Upper lobe of right lung (tissue), 1 donor: ENCODE data around the gene AANAT. TPM values are rescaled to one million over a fixed set of nuclear protein-coding genes. Genes with fewer than 3 reads are reported as not detected.

Experiments
- ATAC-seq: fragments of 200-7000 bp; cut with Tn5 transposase; one replicate; pipeline ENCODE4 v1.9.1; 2020; ENCODE audit warnings: mild to moderate bottlenecking, moderate library complexity
- DNase-seq: peaks from one replicate; pipeline ENCODE4 v3.0.0-alpha.2; 2020
- H3K27ac ChIP-seq: fragments of 200-600 bp; one replicate; pipeline ENCODE4 v1.8.0; 2022
- H3K27me3 ChIP-seq: fragments of 200-600 bp; one replicate; pipeline ENCODE4 v1.8.0; 2022; ENCODE audit warnings: mild to moderate bottlenecking
- H3K36me3 ChIP-seq: fragments of 200-600 bp; one replicate; pipeline ENCODE4 v1.8.0; 2022
- H3K4me1 ChIP-seq: fragments of 200-600 bp; one replicate; pipeline ENCODE4 v1.8.0; 2022
- H3K4me3 ChIP-seq: fragments of 200-600 bp; one replicate; pipeline ENCODE4 v1.8.0; 2022; ENCODE audit warnings: mild to moderate bottlenecking
- H3K9me3 ChIP-seq: fragments of 200-600 bp; one replicate; pipeline ENCODE4 v1.8.0; 2022
- intact Hi-C: fragments of 100-400 bp; cut with DNase I; formaldehyde crosslinking; loops from one replicate; pipeline ENCODE4 v1.11.0; 2022
- total RNA-seq: library from RNA; stranded (reverse); fragmentation: NEBNext Ultra II Directional; extraction: Animal tissue kit (Norgen Biotek cat#: 25700); gene quantifications from one replicate; pipeline ENCODE4 v1.2.1, GENCODE V29; 2021
- TF ChIP-seq, protein P1 (sequence below): fragments of 200-600 bp; IDR thresholded peaks from one replicate; pipeline ENCODE4 v1.8.0; 2022; ENCODE audit warnings: antibody characterized with exemption
- donor health status: DM: no; HTN: yes; CAD: no; lungs with severe emphysema.

Gene AANAT
- total RNA-seq, 1 donor from 2014 or later, result not detected

DNA sequence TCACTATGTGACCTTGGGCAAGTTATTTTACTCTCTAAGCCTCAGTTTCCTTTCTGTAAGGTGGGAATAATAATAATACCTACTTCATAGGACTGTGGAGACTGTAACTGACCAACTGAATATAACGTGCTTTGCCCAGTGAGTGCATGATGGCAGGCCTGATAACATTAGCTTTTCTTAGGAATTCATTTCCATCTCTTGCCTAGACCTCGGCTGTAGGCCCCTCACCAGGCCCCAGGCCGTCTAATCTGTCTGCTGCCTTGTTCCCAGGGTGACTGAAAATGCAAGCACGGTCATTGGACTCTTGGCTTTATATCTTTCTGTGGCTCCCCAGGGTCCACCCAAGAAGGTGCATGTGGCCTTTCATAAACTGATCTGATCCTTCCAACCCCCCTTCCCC is 7.7 kb upstream of the AANAT start:
- Histone ChIP-seq H3K9me3 (no peaks in the 10 kb centered on the region), H3K27me3 (no peaks in the 10 kb centered on the region), H3K4me1 (no peaks in the 10 kb centered on the region), H3K27ac (no peak overlapping the region), H3K4me3 (no peak overlapping the region), H3K36me3 (no peaks in the 10 kb centered on the region)
- DNase-seq (no peak), ATAC-seq (no peak)
- TF ChIP-seq, protein P1, sequence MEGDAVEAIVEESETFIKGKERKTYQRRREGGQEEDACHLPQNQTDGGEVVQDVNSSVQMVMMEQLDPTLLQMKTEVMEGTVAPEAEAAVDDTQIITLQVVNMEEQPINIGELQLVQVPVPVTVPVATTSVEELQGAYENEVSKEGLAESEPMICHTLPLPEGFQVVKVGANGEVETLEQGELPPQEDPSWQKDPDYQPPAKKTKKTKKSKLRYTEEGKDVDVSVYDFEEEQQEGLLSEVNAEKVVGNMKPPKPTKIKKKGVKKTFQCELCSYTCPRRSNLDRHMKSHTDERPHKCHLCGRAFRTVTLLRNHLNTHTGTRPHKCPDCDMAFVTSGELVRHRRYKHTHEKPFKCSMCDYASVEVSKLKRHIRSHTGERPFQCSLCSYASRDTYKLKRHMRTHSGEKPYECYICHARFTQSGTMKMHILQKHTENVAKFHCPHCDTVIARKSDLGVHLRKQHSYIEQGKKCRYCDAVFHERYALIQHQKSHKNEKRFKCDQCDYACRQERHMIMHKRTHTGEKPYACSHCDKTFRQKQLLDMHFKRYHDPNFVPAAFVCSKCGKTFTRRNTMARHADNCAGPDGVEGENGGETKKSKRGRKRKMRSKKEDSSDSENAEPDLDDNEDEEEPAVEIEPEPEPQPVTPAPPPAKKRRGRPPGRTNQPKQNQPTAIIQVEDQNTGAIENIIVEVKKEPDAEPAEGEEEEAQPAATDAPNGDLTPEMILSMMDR, result no peak
- intact Hi-C loops, result loop anchor here (10.0 kb wide), 1 partner anchor 55 kb away; no protein-coding TSS in a partner anchor

DNA sequence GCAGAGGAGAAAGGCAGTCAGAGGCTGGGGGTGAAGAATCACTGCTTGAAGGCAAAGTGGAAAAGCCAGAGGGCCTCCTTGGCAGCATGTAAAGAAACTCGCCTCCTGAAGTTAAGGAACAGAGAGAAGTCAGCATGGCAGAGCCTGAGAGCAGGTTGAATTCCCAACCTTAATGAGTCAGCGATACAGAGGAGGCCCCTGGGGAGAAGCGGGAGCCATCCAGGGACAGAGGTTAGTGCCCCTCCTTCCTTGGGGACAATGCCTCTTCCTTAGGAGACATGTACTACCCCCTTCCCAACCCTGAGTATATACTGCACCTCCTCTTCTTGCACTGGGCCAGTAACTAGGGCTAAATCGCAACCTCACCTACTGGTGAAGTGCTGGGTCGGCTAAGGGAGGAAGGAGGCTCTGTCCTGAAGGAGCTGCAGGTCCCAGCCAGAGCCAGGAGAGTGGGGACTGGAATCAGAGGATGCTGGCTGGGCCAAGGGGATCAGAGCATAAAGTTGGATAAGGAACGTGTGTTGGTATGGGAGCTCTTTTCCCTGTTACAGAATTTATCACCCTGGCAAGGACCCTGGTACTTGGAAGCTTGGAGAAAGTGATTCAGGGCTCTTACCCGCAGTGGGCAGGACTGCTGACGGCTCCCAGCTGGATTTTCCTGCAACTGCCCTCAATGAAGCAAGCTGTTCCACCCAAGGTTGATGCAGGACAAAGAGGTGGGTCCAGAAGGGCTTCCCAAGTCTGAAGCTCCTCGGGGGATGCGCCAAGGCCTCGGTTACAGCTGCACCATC is 5.4 kb upstream of the AANAT start:
- Histone ChIP-seq H3K4me3 (no peak overlapping the region), H3K27me3 (no peaks in the 10 kb centered on the region), H3K9me3 (no peaks in the 10 kb centered on the region), H3K4me1 (peaks cover 6% of the 10 kb centered on the region), H3K36me3 (no peaks in the 10 kb centered on the region), H3K27ac (no peak overlapping the region)
- intact Hi-C loops, result no loop called here
- TF ChIP-seq, protein P1, result no peak
- ATAC-seq (no peak), DNase-seq (no peak)

DNA sequence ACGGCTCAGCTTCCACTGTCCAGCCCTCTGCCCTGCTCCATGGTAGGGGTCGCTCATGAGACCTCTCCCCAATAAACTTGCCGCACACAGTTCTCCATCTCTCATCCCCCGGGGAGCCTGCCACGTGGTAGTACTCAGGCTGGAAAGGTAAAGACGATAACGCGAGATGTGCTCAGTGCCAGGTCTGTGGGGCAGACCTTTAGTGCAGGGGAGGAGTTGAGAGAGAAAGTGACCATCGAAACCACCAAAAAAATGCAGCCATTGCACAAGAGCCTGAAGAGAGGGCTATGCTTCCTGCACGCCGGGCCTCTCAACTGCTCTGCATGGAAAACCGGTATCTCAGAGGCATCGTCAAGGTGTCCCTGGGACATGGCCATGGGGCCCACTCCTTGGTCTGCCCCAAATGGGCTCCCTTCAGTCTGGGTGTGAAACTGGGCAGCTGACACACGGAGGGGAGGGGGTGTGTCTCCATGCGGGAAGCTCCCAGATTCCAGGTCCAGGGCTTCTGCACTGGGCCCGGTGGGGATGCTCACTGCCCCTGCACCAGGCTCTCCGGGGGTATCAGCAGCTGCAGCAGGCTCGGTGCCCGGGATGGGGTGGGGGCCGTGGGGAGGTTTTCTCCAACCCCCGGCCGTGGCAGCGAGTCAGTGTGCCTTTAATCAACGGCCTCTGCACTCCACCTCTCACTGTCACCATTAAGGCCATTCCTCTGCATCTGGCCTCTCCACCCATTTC is 4.7 kb upstream of the AANAT start:
- no peaks in the 10 kb centered on the region for H3K9me3 ChIP-seq
- no peaks in the 10 kb centered on the region for H3K27me3 ChIP-seq
- TF ChIP-seq, protein P1, result no peak
- H3K4me1 ChIP-seq, result peaks cover 6% of the 10 kb centered on the region
- ATAC-seq (peak; percentile 13), DNase-seq (no peak)
- intact Hi-C loops, result no loop called here
- no peak overlapping the region for H3K27ac ChIP-seq
- H3K4me3 ChIP-seq, result no peak overlapping the region
- no peaks in the 10 kb centered on the region for H3K36me3 ChIP-seq

DNA sequence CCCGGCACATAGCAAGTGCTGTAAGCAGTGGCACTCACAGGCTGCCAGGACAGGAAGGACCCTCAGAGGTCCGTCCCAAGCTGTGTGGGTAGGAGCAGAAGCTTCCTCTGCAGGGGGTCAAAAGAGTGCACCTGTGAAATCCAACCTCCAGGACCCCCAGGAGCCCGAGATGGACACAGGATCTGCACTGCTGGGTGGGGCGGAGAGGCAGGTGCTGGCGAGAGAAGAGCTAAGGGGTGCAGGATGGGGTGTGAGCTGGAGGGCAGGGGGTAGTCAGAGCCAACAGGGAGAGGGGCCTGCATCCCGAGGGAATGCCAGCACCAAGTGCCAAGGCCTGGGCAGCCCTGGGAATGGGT is 650 bp upstream of the AANAT start:
- no peaks in the 10 kb centered on the region for H3K9me3 ChIP-seq
- intact Hi-C loops, result loop anchor here (5.0 kb wide), 1 partner anchor 41 kb away; no protein-coding TSS in a partner anchor

DNA sequence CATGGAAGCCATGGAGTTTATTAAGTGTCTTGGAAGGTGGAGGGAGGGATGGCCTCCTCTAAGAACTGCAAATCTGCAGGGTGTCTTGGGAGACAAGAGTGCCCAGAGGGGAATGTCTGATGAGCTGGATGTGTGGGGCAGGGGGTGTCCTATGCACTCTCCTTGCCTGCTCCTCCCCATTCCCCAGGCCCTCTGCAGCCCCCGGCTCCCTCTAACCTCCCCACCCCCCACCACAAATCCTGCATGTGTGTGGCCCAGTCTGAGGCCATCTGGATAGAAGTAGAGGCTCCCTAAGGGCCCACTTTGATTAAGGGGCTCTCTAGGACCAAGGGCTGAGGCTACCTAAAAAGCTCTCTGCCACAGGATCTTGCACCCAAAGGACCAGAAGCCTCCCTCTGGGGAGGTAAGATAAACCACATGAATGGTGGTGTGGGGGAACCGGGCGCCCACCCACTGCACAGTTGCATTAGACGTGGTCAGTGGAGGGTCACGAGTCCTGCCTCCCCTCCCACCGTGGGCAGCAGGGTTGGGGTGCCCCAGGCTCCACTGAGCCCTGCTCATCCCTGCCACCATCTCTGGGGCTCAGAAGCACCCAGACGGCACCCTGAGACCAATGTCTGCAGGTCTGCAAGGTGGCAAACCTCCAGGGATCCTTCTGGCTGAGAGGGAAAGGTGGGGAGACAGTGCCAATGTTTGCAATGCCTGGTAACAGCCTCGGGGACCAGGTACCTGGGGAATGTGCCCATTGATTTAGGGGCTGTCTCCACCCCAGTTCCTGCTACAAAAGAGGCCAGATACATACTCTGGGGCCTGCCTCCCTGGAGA is 618 bp downstream of the AANAT start:
- Histone ChIP-seq H3K27ac (no peak overlapping the region), H3K4me1 (peaks cover 6% of the 10 kb centered on the region), H3K9me3 (no peaks in the 10 kb centered on the region), H3K36me3 (peaks cover 20% of the 10 kb centered on the region), H3K4me3 (no peak overlapping the region), H3K27me3 (no peaks in the 10 kb centered on the region)
- intact Hi-C loops, result loop anchor here (5.0 kb wide), 1 partner anchor 39 kb away; no protein-coding TSS in a partner anchor
- DNase-seq (no peak), ATAC-seq (no peak)
- TF ChIP-seq, protein P1, result no peak

More for the DNA sequence above, 650 bp upstream of the AANAT start:
- no peak for ATAC-seq
- DNase-seq, result no peak
- TF ChIP-seq, protein P1, result no peak
- H3K36me3 ChIP-seq, result peaks cover 8% of the 10 kb centered on the region
- peaks cover 6% of the 10 kb centered on the region for H3K4me1 ChIP-seq
- no peak overlapping the region for H3K4me3 ChIP-seq
- H3K27me3 ChIP-seq, result no peaks in the 10 kb centered on the region
- no peak overlapping the region for H3K27ac ChIP-seq
